ENCODE data around the gene MRPS27.

The MRPS27 gene

GRCh38 chr5:72286798-72287197 is 33.2 kb downstream of the MRPS27 start:
- Histone ChIP-seq H3K36me3 (ENCODE audit: control insufficient read depth, insufficient read depth, low read length) (no peaks in the 10 kb centered on the region), H4K8ac (ENCODE audit: low read depth, low read length) (no peak overlapping the region), H3K79me2 (ENCODE audit: control insufficient read depth, insufficient read depth, low read length) (no peaks in the 10 kb centered on the region), H3K23ac (ENCODE audit: low read length) (no peak overlapping the region), H3K18ac (ENCODE audit: low read length) (no peak overlapping the region), H3K4me2 (ENCODE audit: low read length) (no peak overlapping the region), H3K27me3 (ENCODE audit: insufficient read depth, low read length, poor library complexity) (no peaks in the 10 kb centered on the region), H3K9ac (ENCODE audit: low read length) (no peak overlapping the region), H2AK5ac (ENCODE audit: low read length) (no peak overlapping the region), H3K4me3 (ENCODE audit: low read length) (no peak overlapping the region), H3K56ac (ENCODE audit: low read length) (no peak overlapping the region), H3K4ac (ENCODE audit: low read depth, low read length) (no peak overlapping the region), H2BK120ac (ENCODE audit: low read depth, low read length) (no peak overlapping the region), H3K79me1 (ENCODE audit: low read length) (peaks cover 1% of the 10 kb centered on the region), H3K27ac (ENCODE audit: low read depth, low read length) (no peak overlapping the region), H3K4me1 (ENCODE audit: control insufficient read depth, low read depth, low read length) (no peaks in the 10 kb centered on the region), H2BK15ac (replicated peaks; ENCODE audit: low read depth) (no peak overlapping the region), H2BK5ac (ENCODE audit: low read length) (no peak overlapping the region), H4K5ac (ENCODE audit: low read length) (no peak overlapping the region)
- DNase-seq: no peak
- WGBS (ENCODE audit: extremely low coverage, insufficient coverage, low lambda C conversion rate): no CpG with 5 or more reads among the region's 5 CpGs

- no peak overlapping the region for H3K4me2 ChIP-seq (ENCODE audit: low read length)
Measured at GRCh38 chr5:72285424-72285821, 34.6 kb downstream of the MRPS27 start.

GRCh38 chr5:72284559-72285423 is 35.2 kb downstream of the MRPS27 start:
- no peak overlapping the region for H2BK15ac ChIP-seq (replicated peaks; ENCODE audit: low read depth)
- no peak overlapping the region for H4K8ac ChIP-seq (ENCODE audit: low read depth, low read length)
- H3K4ac ChIP-seq (ENCODE audit: low read depth, low read length): no peak overlapping the region
- WGBS (ENCODE audit: extremely low coverage, insufficient coverage, low lambda C conversion rate): no CpG with 5 or more reads among the region's 3 CpGs
- no peak overlapping the region for H2AK5ac ChIP-seq (ENCODE audit: low read length)
- no peaks in the 10 kb centered on the region for H3K27me3 ChIP-seq (ENCODE audit: insufficient read depth, low read length, poor library complexity)
- H3K18ac ChIP-seq (ENCODE audit: low read length): no peak overlapping the region
- H3K56ac ChIP-seq (ENCODE audit: low read length): no peak overlapping the region
- DNase-seq: no peak
- no peaks in the 10 kb centered on the region for H3K36me3 ChIP-seq (ENCODE audit: control insufficient read depth, insufficient read depth, low read length)
- H3K79me1 ChIP-seq (ENCODE audit: low read length): peaks cover 1% of the 10 kb centered on the region
- H3K9ac ChIP-seq (ENCODE audit: low read length): no peak overlapping the region
- no peak overlapping the region for H2BK5ac ChIP-seq (ENCODE audit: low read length)
- no peak overlapping the region for H4K5ac ChIP-seq (ENCODE audit: low read length)
- no peak overlapping the region for H3K23ac ChIP-seq (ENCODE audit: low read length)
- no peaks in the 10 kb centered on the region for H3K79me2 ChIP-seq (ENCODE audit: control insufficient read depth, insufficient read depth, low read length)
- no peak overlapping the region for H3K4me3 ChIP-seq (ENCODE audit: low read length)
- H2BK120ac ChIP-seq (ENCODE audit: low read depth, low read length): no peak overlapping the region
- no peaks in the 10 kb centered on the region for H3K4me1 ChIP-seq (ENCODE audit: control insufficient read depth, low read depth, low read length)
- no peak overlapping the region for H3K27ac ChIP-seq (ENCODE audit: low read depth, low read length)
- H3K4me2 ChIP-seq (ENCODE audit: low read length): no peak overlapping the region

More at GRCh38 chr5:72285424-72285821, 34.6 kb downstream of the MRPS27 start:
- Histone ChIP-seq H2BK5ac (ENCODE audit: low read length) (no peak overlapping the region), H3K18ac (ENCODE audit: low read length) (no peak overlapping the region), H3K4me3 (ENCODE audit: low read length) (no peak overlapping the region), H3K23ac (ENCODE audit: low read length) (no peak overlapping the region), H4K5ac (ENCODE audit: low read length) (no peak overlapping the region), H3K9ac (ENCODE audit: low read length) (no peak overlapping the region), H2BK120ac (ENCODE audit: low read depth, low read length) (no peak overlapping the region), H3K56ac (ENCODE audit: low read length) (no peak overlapping the region), H3K79me2 (ENCODE audit: control insufficient read depth, insufficient read depth, low read length) (no peaks in the 10 kb centered on the region), H3K79me1 (ENCODE audit: low read length) (peaks cover 1% of the 10 kb centered on the region), H3K36me3 (ENCODE audit: control insufficient read depth, insufficient read depth, low read length) (no peaks in the 10 kb centered on the region), H3K4ac (ENCODE audit: low read depth, low read length) (no peak overlapping the region), H2BK15ac (replicated peaks; ENCODE audit: low read depth) (no peak overlapping the region), H2AK5ac (ENCODE audit: low read length) (no peak overlapping the region), H3K27ac (ENCODE audit: low read depth, low read length) (no peak overlapping the region), H3K27me3 (ENCODE audit: insufficient read depth, low read length, poor library complexity) (no peaks in the 10 kb centered on the region), H4K8ac (ENCODE audit: low read depth, low read length) (no peak overlapping the region), H3K4me1 (ENCODE audit: control insufficient read depth, low read depth, low read length) (no peaks in the 10 kb centered on the region)
- WGBS (ENCODE audit: extremely low coverage, insufficient coverage, low lambda C conversion rate): no CpG with 5 or more reads among the region's 3 CpGs
- DNase-seq: no peak

GRCh38 chr5:72283358-72283757 is 36.7 kb downstream of the MRPS27 start:
- no peak for DNase-seq
- no peak overlapping the region for H2BK120ac ChIP-seq (ENCODE audit: low read depth, low read length)
- WGBS (ENCODE audit: extremely low coverage, insufficient coverage, low lambda C conversion rate): no CpG with 5 or more reads among the region's 2 CpGs
- H3K4ac ChIP-seq (ENCODE audit: low read depth, low read length): no peak overlapping the region
- H3K27me3 ChIP-seq (ENCODE audit: insufficient read depth, low read length, poor library complexity): no peaks in the 10 kb centered on the region
- H3K4me1 ChIP-seq (ENCODE audit: control insufficient read depth, low read depth, low read length): no peaks in the 10 kb centered on the region
- H3K4me3 ChIP-seq (ENCODE audit: low read length): no peak overlapping the region
- no peaks in the 10 kb centered on the region for H3K79me1 ChIP-seq (ENCODE audit: low read length)
- no peak overlapping the region for H3K27ac ChIP-seq (ENCODE audit: low read depth, low read length)
- H3K9ac ChIP-seq (ENCODE audit: low read length): no peak overlapping the region
- H3K23ac ChIP-seq (ENCODE audit: low read length): no peak overlapping the region
- H3K79me2 ChIP-seq (ENCODE audit: control insufficient read depth, insufficient read depth, low read length): no peaks in the 10 kb centered on the region
- H4K5ac ChIP-seq (ENCODE audit: low read length): no peak overlapping the region
- no peak overlapping the region for H3K56ac ChIP-seq (ENCODE audit: low read length)
- no peak overlapping the region for H3K18ac ChIP-seq (ENCODE audit: low read length)
- H3K36me3 ChIP-seq (ENCODE audit: control insufficient read depth, insufficient read depth, low read length): no peaks in the 10 kb centered on the region
- H4K8ac ChIP-seq (ENCODE audit: low read depth, low read length): no peak overlapping the region
- H3K4me2 ChIP-seq (ENCODE audit: low read length): no peak overlapping the region
- no peak overlapping the region for H2AK5ac ChIP-seq (ENCODE audit: low read length)
- H2BK5ac ChIP-seq (ENCODE audit: low read length): no peak overlapping the region
- H2BK15ac ChIP-seq (replicated peaks; ENCODE audit: low read depth): no peak overlapping the region

GRCh38 chr5:72282878-72283277 is 37.2 kb downstream of the MRPS27 start:
- Histone ChIP-seq H3K4me3 (ENCODE audit: low read length) (no peak overlapping the region), H3K4me2 (ENCODE audit: low read length) (no peak overlapping the region), H3K9ac (ENCODE audit: low read length) (no peak overlapping the region), H4K5ac (ENCODE audit: low read length) (no peak overlapping the region), H3K23ac (ENCODE audit: low read length) (no peak overlapping the region), H3K4me1 (ENCODE audit: control insufficient read depth, low read depth, low read length) (no peaks in the 10 kb centered on the region), H3K36me3 (ENCODE audit: control insufficient read depth, insufficient read depth, low read length) (no peaks in the 10 kb centered on the region), H3K56ac (ENCODE audit: low read length) (no peak overlapping the region), H2AK5ac (ENCODE audit: low read length) (no peak overlapping the region), H2BK120ac (ENCODE audit: low read depth, low read length) (no peak overlapping the region), H2BK15ac (replicated peaks; ENCODE audit: low read depth) (no peak overlapping the region), H3K79me2 (ENCODE audit: control insufficient read depth, insufficient read depth, low read length) (no peaks in the 10 kb centered on the region), H3K79me1 (ENCODE audit: low read length) (no peaks in the 10 kb centered on the region), H4K8ac (ENCODE audit: low read depth, low read length) (no peak overlapping the region), H3K27me3 (ENCODE audit: insufficient read depth, low read length, poor library complexity) (no peaks in the 10 kb centered on the region), H3K27ac (ENCODE audit: low read depth, low read length) (no peak overlapping the region), H2BK5ac (ENCODE audit: low read length) (no peak overlapping the region), H3K4ac (ENCODE audit: low read depth, low read length) (no peak overlapping the region), H3K18ac (ENCODE audit: low read length) (no peak overlapping the region)
- DNase-seq: no peak
- no CpG with 5 or more reads among the region's 2 CpGs for WGBS (ENCODE audit: extremely low coverage, insufficient coverage, low lambda C conversion rate)
